ENCODE data around the gene STK11.

Gene STK11

GRCh38 chr19:1253514-1254080 lies 48.0 kb downstream of the STK11 start:
- TF ChIP-seq CTCF (IDR thresholded peaks at IDR 0.05) = no peak

GRCh38 chr19:1254081-1254527 lies 48.5 kb downstream of the STK11 start:
- TF ChIP-seq CTCF (IDR thresholded peaks at IDR 0.05) = no peak

- no peak for TF ChIP-seq CTCF (IDR thresholded peaks at IDR 0.05)
Observed at GRCh38 chr19:1254530-1255185, 49.1 kb downstream of the STK11 start.

- no peak for TF ChIP-seq CTCF (IDR thresholded peaks at IDR 0.05)
Observed at GRCh38 chr19:1255186-1256161, 49.9 kb downstream of the STK11 start.

GRCh38 chr19:1256646-1257474 lies 51.3 kb downstream of the STK11 start:
- TF ChIP-seq CTCF (IDR thresholded peaks at IDR 0.05) = no peak

- no peak for TF ChIP-seq CTCF (IDR thresholded peaks at IDR 0.05)
Observed at GRCh38 chr19:1257475-1258162, 52.0 kb downstream of the STK11 start.

All from LNCAP (cell line).